HG03469 (cell line): ENCODE measurements around the gene GBP2.

ENCODE experiments used
- ATAC-seq: cut with Tn5 transposase; IDR thresholded peaks from one replicate; pipeline ENCODE4 v1.9.1; 2021; ENCODE audit warnings: mild to moderate bottlenecking, moderate library complexity, moderate number of reproducible peaks; ENCODE audit not compliant: unreplicated experiment

The GBP2 gene

GRCh38 chr1:89068291-89068690, 57.6 kb downstream of the GBP2 start:
- no peak for ATAC-seq

GRCh38 chr1:89065079-89065868, 60.6 kb downstream of the GBP2 start, which contains the start of gene GBP1:
GBP1 (minus strand) TSS chr1:89065208; CDS start chr1:89063234, 1,974 bp downstream.
- no peak for ATAC-seq

- no peak for ATAC-seq
Measured at GRCh38 chr1:89064632-89065031, 61.3 kb downstream of the GBP2 start.

- ATAC-seq, result no peak
Measured at GRCh38 chr1:89063094-89063493, 62.8 kb downstream of the GBP2 start.

GRCh38 chr1:89060091-89060490, 65.8 kb downstream of the GBP2 start:
- ATAC-seq, result no peak
